IMR-90 (cell line): Measurements from ENCODE around the gene RALGAPA2. TPM values are rescaled to one million over a fixed set of nuclear protein-coding genes. Genes with fewer than 3 reads are reported as not detected.

Source experiments
- ATAC-seq: fragments of 200-7000 bp; cut with Tn5 transposase; 2 replicates; pipeline ENCODE4 v1.9.1; 2020; ENCODE audit warnings: low read depth, mild to moderate bottlenecking, moderate library complexity
- BruUV-seq: library from RNA; stranded (reverse); fragments of 400-500 nt; replicated peaks from 2 replicates; lab custom pipeline; 2021; lab: Mats Ljungman, UMichigan
- CTCF ChIA-PET: fragments of 300-600 bp; formaldehyde crosslinking; extraction: SDS; loops from one replicate; lab custom pipeline; 2021; ENCODE audit warnings: antibody characterized with exemption; lab: Yijun Ruan, JAX
- POLR2A ChIA-PET: fragments of 300-600 bp; sonication (Branson Sonifier 250); formaldehyde crosslinking; loops from one replicate; lab custom pipeline; 2022; ENCODE audit warnings: antibody characterized with exemption; ENCODE audit not compliant: unreplicated experiment; lab: Charles Lee
- DNase-seq: peaks from one replicate; pipeline ENCODE4 v3.0.0; 2013
- H2AFZ ChIP-seq: replicated peaks from 2 replicates; pipeline ENCODE3; 2013; ENCODE audit warnings: low read length, mild to moderate bottlenecking; ENCODE audit not compliant: poor library complexity
- H2AK5ac ChIP-seq: 2 replicates; pipeline ENCODE4 v1.6.1; 2013; ENCODE audit warnings: low read depth, low read length, inconsistent platforms
- H2AK9ac ChIP-seq: replicated peaks from 2 replicates; pipeline ENCODE3; 2013; ENCODE audit warnings: mild to moderate bottlenecking, low read depth, low read length, moderate library complexity; ENCODE audit not compliant: poor library complexity
- H2BK120ac ChIP-seq: 2 replicates; pipeline ENCODE4 v1.6.1; 2013; ENCODE audit warnings: low read depth, low read length, inconsistent platforms
- H2BK15ac ChIP-seq: 3 replicates; pipeline ENCODE4 v1.6.1; 2013; ENCODE audit warnings: low read depth, low read length, inconsistent platforms
- H2BK20ac ChIP-seq: 2 replicates; pipeline ENCODE4 v1.6.1; 2013; ENCODE audit warnings: low read depth, mild to moderate bottlenecking, inconsistent platforms, low read length, moderate library complexity
- H2BK5ac ChIP-seq: 2 replicates; pipeline ENCODE4 v1.6.1; 2013; ENCODE audit warnings: mild to moderate bottlenecking, low read depth, low read length, inconsistent platforms; ENCODE audit not compliant: poor library complexity, severe bottlenecking
- H3K14ac ChIP-seq: replicated peaks from 2 replicates; pipeline ENCODE4 v1.6.1; 2013; ENCODE audit warnings: low read depth, low read length, inconsistent platforms
- H3K18ac ChIP-seq: 2 replicates; pipeline ENCODE4 v1.6.1; 2013; ENCODE audit warnings: low read depth, low read length, control low read depth
- H3K23ac ChIP-seq: 2 replicates; pipeline ENCODE4 v1.6.1; 2013; ENCODE audit warnings: low read depth, low read length, inconsistent platforms
- H3K27ac ChIP-seq: 2 replicates; pipeline ENCODE4 v1.5.1; 2013; ENCODE audit warnings: mild to moderate bottlenecking, control low read depth, low read length; ENCODE audit not compliant: insufficient read depth
- H3K27me3 ChIP-seq: 2 replicates; pipeline ENCODE4 v1.6.1; 2013; ENCODE audit warnings: low read length; ENCODE audit not compliant: control insufficient read depth, insufficient read depth
- H3K36me3 ChIP-seq: 2 replicates; pipeline ENCODE4 v1.6.1; 2013; ENCODE audit warnings: low read length, mixed read lengths; ENCODE audit not compliant: control insufficient read depth, insufficient read depth
- H3K4ac ChIP-seq: 2 replicates; pipeline ENCODE4 v1.6.1; 2013; ENCODE audit warnings: low read depth, low read length, inconsistent platforms
- H3K4me1 ChIP-seq: 2 replicates; pipeline ENCODE4 v1.6.1; 2013; ENCODE audit warnings: low read length, mixed read lengths; ENCODE audit not compliant: control insufficient read depth, insufficient read depth
- H3K4me2 ChIP-seq: 2 replicates; pipeline ENCODE4 v1.6.1; 2013; ENCODE audit warnings: low read depth, mild to moderate bottlenecking, control low read depth, low read length, moderate library complexity
- H3K4me3 ChIP-seq: 2 replicates; pipeline ENCODE4 v1.5.1; 2013; ENCODE audit warnings: low read depth, mild to moderate bottlenecking, control low read depth, low read length, moderate library complexity; ENCODE audit not compliant: insufficient read depth
- H3K56ac ChIP-seq: 2 replicates; pipeline ENCODE4 v1.6.1; 2013; ENCODE audit warnings: low read length, inconsistent platforms; ENCODE audit not compliant: insufficient read depth; ENCODE audit errors: extremely low read depth
- H3K79me1 ChIP-seq, 2 experiments: 2 replicates each; pipeline ENCODE4 v1.6.1; 2013; ENCODE audit warnings: low read length in 2 of 2, inconsistent platforms in 1 of 2, low read depth in 1 of 2
- H3K9ac ChIP-seq: 2 replicates; pipeline ENCODE4 v1.6.1; 2013; ENCODE audit warnings: low read depth, low read length, control low read depth
- H3K9me1 ChIP-seq: 2 replicates; pipeline ENCODE4 v1.6.1; 2013; ENCODE audit warnings: low read length, inconsistent platforms; ENCODE audit not compliant: insufficient read depth
- H3K9me3 ChIP-seq: 2 replicates; pipeline ENCODE4 v1.6.1; 2013; ENCODE audit warnings: low read length; ENCODE audit not compliant: control insufficient read depth, insufficient read depth
- H4K20me1 ChIP-seq: 2 replicates; pipeline ENCODE4 v1.6.1; 2013; ENCODE audit warnings: low read length, inconsistent platforms; ENCODE audit not compliant: insufficient read depth
- H4K5ac ChIP-seq: 2 replicates; pipeline ENCODE4 v1.6.1; 2013; ENCODE audit warnings: mild to moderate bottlenecking, low read depth, low read length, control low read depth
- H4K8ac ChIP-seq, 2 experiments: 2 replicates each; pipeline ENCODE4 v1.6.1; 2013; ENCODE audit warnings: low read depth in 2 of 2, low read length in 2 of 2, control low read depth in 1 of 2, inconsistent platforms in 1 of 2
- H4K91ac ChIP-seq: 2 replicates; pipeline ENCODE4 v1.6.1; 2013; ENCODE audit warnings: low read depth, low read length, inconsistent platforms; ENCODE audit not compliant: insufficient read depth
- BHLHE40 ChIP-seq: fragments of 150-350 bp; IDR thresholded peaks from 2 replicates; pipeline ENCODE4 v1.6.1; 2016; ENCODE audit warnings: mild to moderate bottlenecking, low read depth, low read length
- CEBPB ChIP-seq: IDR thresholded peaks from 2 replicates; pipeline ENCODE4 v1.6.1; 2012; ENCODE audit warnings: low read depth, low read length, improper control_type of control experiment
- RCOR1 ChIP-seq: IDR thresholded peaks from 2 replicates; pipeline ENCODE4 v1.6.1; 2012; ENCODE audit warnings: mild to moderate bottlenecking, low read length, improper control_type of control experiment; ENCODE audit not compliant: insufficient replicate concordance
- dilution Hi-C: fragments of 300-500 bp; cut with HindIII; formaldehyde crosslinking; loops from one replicate; pipeline ENCODE4 v1.14.3; 2018; ENCODE audit warnings: low sequenced_read_pairs; ENCODE audit not compliant: unreplicated experiment
- in situ Hi-C: fragments of 300-500 bp; cut with MboI; formaldehyde crosslinking; loops from 3 replicates; pipeline ENCODE4 v1.14.3; 2019; ENCODE audit warnings: low sequenced_read_pairs, inconsistent platforms, mixed read lengths
- intact Hi-C: fragments of 100-400 bp; cut with micrococcal nuclease; formaldehyde crosslinking; loops from 2 replicates; pipeline ENCODE4 v1.10.0; 2022
- polyA plus RNA-seq, 3 experiments: library from polyadenylated mRNA; depleted of rRNA; stranded (reverse); fragments of >200 nt; gene quantifications; 2 replicates each; pipeline ENCODE4 v1.2.3, GENCODE V29; 2012; ENCODE audit warnings: low replicate concordance in 1 of 3
- total RNA-seq: library from RNA; depleted of rRNA; stranded (reverse); fragments of >200 nt; gene quantifications from 2 replicates; pipeline ENCODE4 v1.2.3, GENCODE V29; 2012
- TF ChIP-seq, protein P1 (sequence below): fragments of 150-350 bp; IDR thresholded peaks from 2 replicates; pipeline ENCODE4 v1.6.1; 2017; ENCODE audit warnings: mild to moderate bottlenecking, antibody characterized with exemption, low read length, low read depth

RALGAPA2 gene
- total and polyA plus RNA-seq, 2 of the 4 experiments (the other 2 are of a cell fraction), result 1.3 to 3.9 TPM

GRCh38 chr20:20561841-20562240 lies 150.6 kb downstream of the RALGAPA2 start:
- in situ Hi-C loops (no loop called here), intact Hi-C loops (no loop called here), dilution Hi-C loops (no loop called here)
- Histone ChIP-seq H3K4me3 (no peak overlapping the region), H3K23ac (no peak overlapping the region), H3K4ac (no peak overlapping the region), H3K4me2 (no peak overlapping the region), H4K8ac (no peak overlapping the region), H3K27me3 (no peaks in the 10 kb centered on the region), H2BK20ac (no peak overlapping the region), H3K36me3 (no peaks in the 10 kb centered on the region), H3K14ac (no peak overlapping the region), H3K9me3 (no peaks in the 10 kb centered on the region), H3K9ac (no peak overlapping the region), H4K5ac (no peak overlapping the region), H2AFZ (no peak overlapping the region), H3K4me1 (no peaks in the 10 kb centered on the region), H2AK5ac (no peak overlapping the region), H3K27ac (no peak overlapping the region), H2BK5ac (no peak overlapping the region), H4K91ac (no peak overlapping the region), H4K20me1 (no peaks in the 10 kb centered on the region), H3K79me1 (no peaks in the 10 kb centered on the region), H2BK120ac (no peak overlapping the region), H3K18ac (no peak overlapping the region), H3K56ac (no peak overlapping the region), H2AK9ac (no peak overlapping the region), H2BK15ac (no peak overlapping the region), H3K9me1 (no peaks in the 10 kb centered on the region; the same call in 1 of the 2 replicates)
- ChIA-PET POLR2A (no interaction called here), CTCF (no interaction called here)
- no peak for TF ChIP-seq RCOR1
- TF ChIP-seq CEBPB, result no peak
- TF ChIP-seq, protein P1, sequence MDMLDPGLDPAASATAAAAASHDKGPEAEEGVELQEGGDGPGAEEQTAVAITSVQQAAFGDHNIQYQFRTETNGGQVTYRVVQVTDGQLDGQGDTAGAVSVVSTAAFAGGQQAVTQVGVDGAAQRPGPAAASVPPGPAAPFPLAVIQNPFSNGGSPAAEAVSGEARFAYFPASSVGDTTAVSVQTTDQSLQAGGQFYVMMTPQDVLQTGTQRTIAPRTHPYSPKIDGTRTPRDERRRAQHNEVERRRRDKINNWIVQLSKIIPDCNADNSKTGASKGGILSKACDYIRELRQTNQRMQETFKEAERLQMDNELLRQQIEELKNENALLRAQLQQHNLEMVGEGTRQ, result no peak
- no peak for TF ChIP-seq BHLHE40
- DNase-seq (no peak), ATAC-seq (no peak)
- no TSS peak for BruUV-seq
